ENCODE measurements around the gene ZNF57. TPM values are rescaled to one million over a fixed set of nuclear protein-coding genes. Genes with fewer than 3 reads are reported as not detected.

ZNF57 gene
- total and polyA plus RNA-seq, 2 of the 13 experiments (the other 11 are each of a cell fraction or from before 2014, with no cell fraction given): 6.6 to 17.5 TPM

DNA sequence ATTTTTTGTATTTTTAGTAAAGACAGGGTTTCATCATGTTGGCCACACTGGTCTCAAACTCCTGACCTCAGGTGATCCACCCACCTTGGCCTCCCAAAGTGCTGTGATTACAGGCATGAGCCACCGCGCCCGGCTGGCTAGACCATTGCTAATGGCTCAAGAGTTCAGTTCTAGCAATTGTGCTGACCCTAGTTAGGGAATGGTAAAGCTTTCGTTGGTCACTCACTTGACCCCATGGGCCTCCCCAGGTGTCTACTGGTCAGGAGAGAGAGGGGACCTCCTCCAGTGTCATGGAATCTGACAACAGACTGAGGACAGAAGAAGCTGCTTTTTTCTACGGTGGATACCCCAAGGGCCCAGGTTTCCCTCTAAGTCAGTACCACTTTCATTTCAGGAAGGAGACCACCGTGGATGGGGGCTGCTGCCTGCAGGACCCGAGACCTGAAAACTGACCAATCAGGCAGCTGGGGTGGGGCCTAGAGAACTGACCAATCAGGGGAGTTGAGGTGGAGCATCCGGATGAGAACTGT is 34.2 kb upstream of the ZNF57 start (continued):
- no peak for TF ChIP-seq ATF1 (CRISPR knock-in tag; IDR thresholded peaks at IDR 0.05)
- TF ChIP-seq, protein P1, sequence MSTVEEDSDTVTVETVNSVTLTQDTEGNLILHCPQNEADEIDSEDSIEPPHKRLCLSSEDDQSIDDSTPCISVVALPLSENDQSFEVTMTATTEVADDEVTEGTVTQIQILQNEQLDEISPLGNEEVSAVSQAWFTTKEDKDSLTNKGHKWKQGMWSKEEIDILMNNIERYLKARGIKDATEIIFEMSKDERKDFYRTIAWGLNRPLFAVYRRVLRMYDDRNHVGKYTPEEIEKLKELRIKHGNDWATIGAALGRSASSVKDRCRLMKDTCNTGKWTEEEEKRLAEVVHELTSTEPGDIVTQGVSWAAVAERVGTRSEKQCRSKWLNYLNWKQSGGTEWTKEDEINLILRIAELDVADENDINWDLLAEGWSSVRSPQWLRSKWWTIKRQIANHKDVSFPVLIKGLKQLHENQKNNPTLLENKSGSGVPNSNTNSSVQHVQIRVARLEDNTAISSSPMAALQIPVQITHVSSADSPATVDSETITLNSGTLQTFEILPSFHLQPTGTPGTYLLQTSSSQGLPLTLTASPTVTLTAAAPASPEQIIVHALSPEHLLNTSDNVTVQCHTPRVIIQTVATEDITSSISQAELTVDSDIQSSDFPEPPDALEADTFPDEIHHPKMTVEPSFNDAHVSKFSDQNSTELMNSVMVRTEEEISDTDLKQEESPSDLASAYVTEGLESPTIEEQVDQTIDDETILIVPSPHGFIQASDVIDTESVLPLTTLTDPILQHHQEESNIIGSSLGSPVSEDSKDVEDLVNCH (CRISPR knock-in tag; IDR thresholded peaks at IDR 0.05): no peak
- TF ChIP-seq TRIM24 (CRISPR knock-in tag; IDR thresholded peaks at IDR 0.05): no peak
- no peak for TF ChIP-seq ZNF451 (CRISPR knock-in tag; IDR thresholded peaks at IDR 0.05)
- TF ChIP-seq REPIN1 (CRISPR knock-in tag; IDR thresholded peaks at IDR 0.05; ENCODE audit: borderline replicate concordance, low read depth): no peak; the same call in 1 of the 2 replicates
- TF ChIP-seq ZBTB7B (CRISPR knock-in tag; IDR thresholded peaks at IDR 0.05): peak; percentile 66
- TF ChIP-seq ZNF44 (CRISPR knock-in tag; IDR thresholded peaks at IDR 0.05): no peak
- TF ChIP-seq ZNF430 (CRISPR knock-in tag; IDR thresholded peaks at IDR 0.05): no peak
- TF ChIP-seq, protein P2, sequence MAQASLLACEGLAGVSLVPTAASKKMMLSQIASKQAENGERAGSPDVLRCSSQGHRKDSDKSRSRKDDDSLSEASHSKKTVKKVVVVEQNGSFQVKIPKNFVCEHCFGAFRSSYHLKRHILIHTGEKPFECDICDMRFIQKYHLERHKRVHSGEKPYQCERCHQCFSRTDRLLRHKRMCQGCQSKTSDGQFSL (CRISPR knock-in tag; IDR thresholded peaks at IDR 0.05): no peak
- TF ChIP-seq NFE2 (CRISPR knock-in tag; IDR thresholded peaks at IDR 0.05): no peak
- TF ChIP-seq ZNF781 (CRISPR knock-in tag; IDR thresholded peaks at IDR 0.05; ENCODE audit: borderline replicate concordance, not compliant biosample characterization): peak; percentile 8
- no peak for TF ChIP-seq DNMT1 (CRISPR knock-in tag; IDR thresholded peaks at IDR 0.05)
- no peak for TF ChIP-seq ZNF720 (CRISPR knock-in tag; IDR thresholded peaks at IDR 0.05)
- no peak for TF ChIP-seq ZNF235 (CRISPR knock-in tag; IDR thresholded peaks at IDR 0.05; ENCODE audit: borderline replicate concordance)
- no peak for TF ChIP-seq SALL2 (CRISPR knock-in tag; IDR thresholded peaks at IDR 0.05)
- TF ChIP-seq KLF12 (CRISPR knock-in tag; IDR thresholded peaks at IDR 0.05; ENCODE audit: borderline replicate concordance): no peak
- TF ChIP-seq ZMYM3 (CRISPR knock-in tag; IDR thresholded peaks at IDR 0.05): peak; percentile 34; the same call in 1 of the 2 replicates
- TF ChIP-seq PHF21A (CRISPR knock-in tag; IDR thresholded peaks at IDR 0.05): no peak
- peak; percentile 23 for TF ChIP-seq ZNF335 (CRISPR knock-in tag; IDR thresholded peaks at IDR 0.05)
- TF ChIP-seq, protein P3, sequence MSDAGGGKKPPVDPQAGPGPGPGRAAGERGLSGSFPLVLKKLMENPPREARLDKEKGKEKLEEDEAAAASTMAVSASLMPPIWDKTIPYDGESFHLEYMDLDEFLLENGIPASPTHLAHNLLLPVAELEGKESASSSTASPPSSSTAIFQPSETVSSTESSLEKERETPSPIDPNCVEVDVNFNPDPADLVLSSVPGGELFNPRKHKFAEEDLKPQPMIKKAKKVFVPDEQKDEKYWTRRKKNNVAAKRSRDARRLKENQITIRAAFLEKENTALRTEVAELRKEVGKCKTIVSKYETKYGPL (CRISPR knock-in tag; IDR thresholded peaks at IDR 0.05): no peak
- peak; percentile 4 for TF ChIP-seq NCOA2 (CRISPR knock-in tag; IDR thresholded peaks at IDR 0.05)
- TF ChIP-seq PPARG (CRISPR knock-in tag; conservative IDR thresholded peaks at IDR 0.05): no peak
- no peak for TF ChIP-seq ZNF180 (CRISPR knock-in tag; IDR thresholded peaks at IDR 0.05; ENCODE audit: borderline replicate concordance, low read depth)
- 0 out of 2 replicates have a peak, but pooled peaks have one; percentile 37 for TF ChIP-seq ZNF136 (CRISPR knock-in tag; IDR thresholded peaks at IDR 0.05; ENCODE audit: low read depth)
- TF ChIP-seq AGO1 (IDR thresholded peaks at IDR 0.05; ENCODE audit: low read depth, low read length, poor library complexity, severe bottlenecking): no peak
- TF ChIP-seq PITX1 (CRISPR knock-in tag; IDR thresholded peaks at IDR 0.05): no peak
